Suppressor macrophage treated with lipopolysaccharide for 4 hours (primary cell): ENCODE measurements around the gene NID1.
"Not testable (repeated sequence)": the region's sequence is repeated elsewhere in the genome, so short reads cannot be mapped to it uniquely, and the experiment has no call there.

Experiments
- DNase-seq: peaks from one replicate; pipeline ENCODE4 v3.0.0-alpha.2; 2020

Gene NID1

GRCh38 chr1:235993652-235994051 is 71.2 kb downstream of the NID1 start:
- no peak for DNase-seq

- DNase-seq: no peak
Observed at GRCh38 chr1:235992868-235993267, 72.0 kb downstream of the NID1 start.

GRCh38 chr1:235992346-235992745 is 72.5 kb downstream of the NID1 start:
- DNase-seq: no peak

- no peak for DNase-seq
Observed at GRCh38 chr1:235990330-235990795, 74.5 kb downstream of the NID1 start.

GRCh38 chr1:235989105-235989504 is 75.8 kb downstream of the NID1 start:
- DNase-seq: no peak

GRCh38 chr1:235986869-235987268 is 78.0 kb downstream of the NID1 start:
- peak; percentile 37 for DNase-seq

GRCh38 chr1:235984041-235984825 is 80.7 kb downstream of the NID1 start:
- DNase-seq: peak; percentile 59

GRCh38 chr1:235980976-235981375 is 83.9 kb downstream of the NID1 start:
- DNase-seq: peak; percentile 61

GRCh38 chr1:235979716-235980333 is 85.1 kb downstream of the NID1 start:
- no peak for DNase-seq

GRCh38 chr1:235979176-235979575 is 85.7 kb downstream of the NID1 start:
- no peak for DNase-seq

- no peak for DNase-seq
Observed at GRCh38 chr1:235976490-235976889, 88.4 kb downstream of the NID1 start.

GRCh38 chr1:235974616-235975015 is 90.3 kb downstream of the NID1 start:
- no peak for DNase-seq

- DNase-seq: not testable (repeated sequence)
Observed at GRCh38 chr1:235972691-235973090, 92.2 kb downstream of the NID1 start.

GRCh38 chr1:235972311-235972689 is 92.6 kb downstream of the NID1 start:
- peak; percentile 73 for DNase-seq

GRCh38 chr1:235971571-235972310 is 93.1 kb downstream of the NID1 start:
- DNase-seq: peak; percentile 99

GRCh38 chr1:235971020-235971419 is 93.9 kb downstream of the NID1 start:
- DNase-seq: peak; percentile 41

GRCh38 chr1:235968831-235969230 is 96.1 kb downstream of the NID1 start:
- no peak for DNase-seq

GRCh38 chr1:235966134-235966533 is 98.8 kb downstream of the NID1 start:
- DNase-seq: not testable (repeated sequence)

- no peak for DNase-seq
Observed at GRCh38 chr1:235960809-235961208, 104.1 kb downstream of the NID1 start.

GRCh38 chr1:235958021-235958420 is 106.9 kb downstream of the NID1 start:
- no peak for DNase-seq

- no peak for DNase-seq
Observed at GRCh38 chr1:235955777-235956176, 109.1 kb downstream of the NID1 start.

GRCh38 chr1:235954306-235955283 is 110.3 kb downstream of the NID1 start:
- DNase-seq: peak; percentile 87
